ENCODE measurements around the gene CHM.
"Not testable (repeated sequence)": the region's sequence is repeated elsewhere in the genome, so short reads cannot be mapped to it uniquely, and the experiment has no call there.

The CHM gene

GRCh38 chrX:86047174-86047935 is at the start of gene CHM:
CHM (minus strand) TSS chrX:86047558; CDS start chrX:86047532, 26 bp downstream.
- DNase-seq, result no peak

- no peak for DNase-seq
Measured at GRCh38 chrX:86078650-86079049, 31.3 kb upstream of the CHM start.

GRCh38 chrX:86066998-86067397 is 19.6 kb upstream of the CHM start:
- DNase-seq, result no peak

GRCh38 chrX:86061407-86061806 is 14.0 kb upstream of the CHM start:
- no peak for DNase-seq

- no peak for DNase-seq
Measured at GRCh38 chrX:86051741-86052140, 4.4 kb upstream of the CHM start.

- DNase-seq, result no peak
Measured at GRCh38 chrX:86047936-86048280, 550 bp upstream of the CHM start.

- DNase-seq, result no peak
Measured at GRCh38 chrX:86044216-86044615, 3.1 kb downstream of the CHM start.

- DNase-seq, result no peak
Measured at GRCh38 chrX:86039625-86040568, 7.5 kb downstream of the CHM start.

- DNase-seq, result no peak
Measured at GRCh38 chrX:86033385-86033784, 14.0 kb downstream of the CHM start.

GRCh38 chrX:86028681-86029080 is 18.7 kb downstream of the CHM start:
- no peak for DNase-seq

GRCh38 chrX:86023811-86024210 is 23.5 kb downstream of the CHM start:
- DNase-seq, result no peak

GRCh38 chrX:86021652-86022289 is 25.6 kb downstream of the CHM start:
- no peak for DNase-seq

- no peak for DNase-seq
Measured at GRCh38 chrX:86016139-86016538, 31.2 kb downstream of the CHM start.

GRCh38 chrX:86014959-86015358 is 32.4 kb downstream of the CHM start:
- not testable (repeated sequence) for DNase-seq

GRCh38 chrX:86014421-86014820 is 32.9 kb downstream of the CHM start:
- no peak for DNase-seq

GRCh38 chrX:86013792-86014191 is 33.6 kb downstream of the CHM start:
- no peak for DNase-seq

- DNase-seq, result no peak
Measured at GRCh38 chrX:86012188-86012587, 35.2 kb downstream of the CHM start.

GRCh38 chrX:86009803-86010202 is 37.6 kb downstream of the CHM start:
- not testable (repeated sequence) for DNase-seq

GRCh38 chrX:86007891-86008290 is 39.5 kb downstream of the CHM start:
- not testable (repeated sequence) for DNase-seq

- no peak for DNase-seq
Measured at GRCh38 chrX:86002076-86002896, 45.1 kb downstream of the CHM start.

GRCh38 chrX:85998954-85999353 is 48.4 kb downstream of the CHM start:
- no peak for DNase-seq

GRCh38 chrX:85996555-85996954 is 50.8 kb downstream of the CHM start:
- no peak for DNase-seq

GRCh38 chrX:85995641-85996040 is 51.7 kb downstream of the CHM start:
- no peak for DNase-seq
